Measurements from ENCODE around the gene INA.

GRCh38 chr10:103282961-103283360, 6.0 kb downstream of the INA start:
- TF ChIP-seq CTCF (IDR thresholded peaks at IDR 0.05) (no peak), POLR2A (IDR thresholded peaks at IDR 0.05) (no peak), POLR2AphosphoS5 (IDR thresholded peaks at IDR 0.05) (no peak)

Data from breast epithelium (tissue), 3 donors.